Left kidney (tissue), 2 donors: ENCODE results near the gene COMT. TPM values are rescaled to one million over a fixed set of nuclear protein-coding genes. Genes with fewer than 3 reads are reported as not detected.
A peak's percentile ranks its signal among the peaks of the same experiment; 100 is the strongest.

Experiments
- DNase-seq: peaks from one replicate; pipeline ENCODE4 v3.0.0-alpha.2; 2013
- polyA plus RNA-seq: library from polyadenylated mRNA; unstranded; fragments of 120-200 nt; gene quantifications from one replicate; pipeline ENCODE4 v1.2.1, GENCODE V29; 2013; ENCODE audit not compliant: insufficient read length

COMT gene
- polyA plus RNA-seq, 1 donor = 79.1 TPM

DNA sequence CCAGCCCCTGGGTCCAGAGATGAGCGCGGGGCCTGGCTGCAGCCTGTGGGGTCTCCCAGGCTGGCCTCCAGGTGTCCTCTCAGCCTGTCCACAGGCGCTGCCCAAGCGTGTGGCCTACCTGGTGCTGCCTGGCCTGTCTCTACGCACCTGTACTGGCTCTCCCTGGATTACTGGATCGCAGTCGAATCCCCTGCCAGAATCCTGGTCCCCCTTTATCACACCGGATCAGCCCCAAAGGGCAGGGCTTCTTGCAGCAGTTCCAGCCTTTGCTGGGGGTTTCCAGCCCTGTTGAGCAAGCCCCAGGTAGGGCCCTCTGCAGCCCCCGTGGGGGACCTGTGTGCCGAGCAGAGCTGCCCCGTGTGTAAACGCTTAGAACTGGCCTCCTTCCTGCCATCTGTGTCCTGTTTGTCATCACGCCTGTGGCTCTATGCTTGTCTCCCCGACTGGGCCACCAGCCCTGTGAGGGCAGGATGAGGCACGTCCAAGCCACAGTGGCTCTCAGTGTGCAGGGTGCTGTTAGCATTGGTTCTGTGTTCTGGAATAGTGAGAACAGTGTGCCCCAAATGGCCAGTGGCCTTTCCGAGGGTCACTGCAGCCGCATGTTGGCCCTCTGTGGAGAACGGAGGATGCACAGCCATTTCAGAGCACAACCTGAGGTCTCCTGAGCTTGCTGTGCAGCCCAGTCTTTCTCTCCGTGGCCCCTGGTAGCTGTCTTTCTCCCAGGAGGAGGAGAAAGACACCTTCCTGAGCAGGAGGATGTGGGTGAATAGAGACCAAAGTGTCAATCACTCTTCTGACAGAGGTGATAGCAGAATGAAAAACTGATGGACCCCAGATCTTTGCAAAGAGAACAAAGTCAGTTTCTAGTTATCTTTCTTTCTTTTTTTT, 13.9 kb downstream of the COMT start:
- no peak for DNase-seq

DNA sequence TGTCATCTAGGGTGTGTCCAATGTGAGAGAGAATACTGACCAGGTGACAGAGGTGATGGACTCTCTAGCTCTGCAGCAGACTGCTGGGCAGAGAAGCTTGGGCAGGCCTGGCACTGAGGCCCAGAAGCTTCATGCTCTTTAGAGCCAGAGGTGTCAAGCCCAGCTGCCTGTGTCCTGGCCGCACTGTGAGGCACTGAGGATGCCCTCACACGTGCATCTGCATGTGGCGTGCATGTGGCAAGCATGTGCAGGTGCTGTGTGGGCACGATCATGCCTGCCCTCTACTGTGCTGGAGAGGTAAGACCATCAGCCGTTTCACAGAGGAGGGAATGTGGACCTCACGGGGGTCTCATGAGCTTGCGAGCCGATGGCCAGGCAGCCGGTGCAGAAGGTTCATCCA, 15.9 kb downstream of the COMT start:
- DNase-seq = no peak

DNA sequence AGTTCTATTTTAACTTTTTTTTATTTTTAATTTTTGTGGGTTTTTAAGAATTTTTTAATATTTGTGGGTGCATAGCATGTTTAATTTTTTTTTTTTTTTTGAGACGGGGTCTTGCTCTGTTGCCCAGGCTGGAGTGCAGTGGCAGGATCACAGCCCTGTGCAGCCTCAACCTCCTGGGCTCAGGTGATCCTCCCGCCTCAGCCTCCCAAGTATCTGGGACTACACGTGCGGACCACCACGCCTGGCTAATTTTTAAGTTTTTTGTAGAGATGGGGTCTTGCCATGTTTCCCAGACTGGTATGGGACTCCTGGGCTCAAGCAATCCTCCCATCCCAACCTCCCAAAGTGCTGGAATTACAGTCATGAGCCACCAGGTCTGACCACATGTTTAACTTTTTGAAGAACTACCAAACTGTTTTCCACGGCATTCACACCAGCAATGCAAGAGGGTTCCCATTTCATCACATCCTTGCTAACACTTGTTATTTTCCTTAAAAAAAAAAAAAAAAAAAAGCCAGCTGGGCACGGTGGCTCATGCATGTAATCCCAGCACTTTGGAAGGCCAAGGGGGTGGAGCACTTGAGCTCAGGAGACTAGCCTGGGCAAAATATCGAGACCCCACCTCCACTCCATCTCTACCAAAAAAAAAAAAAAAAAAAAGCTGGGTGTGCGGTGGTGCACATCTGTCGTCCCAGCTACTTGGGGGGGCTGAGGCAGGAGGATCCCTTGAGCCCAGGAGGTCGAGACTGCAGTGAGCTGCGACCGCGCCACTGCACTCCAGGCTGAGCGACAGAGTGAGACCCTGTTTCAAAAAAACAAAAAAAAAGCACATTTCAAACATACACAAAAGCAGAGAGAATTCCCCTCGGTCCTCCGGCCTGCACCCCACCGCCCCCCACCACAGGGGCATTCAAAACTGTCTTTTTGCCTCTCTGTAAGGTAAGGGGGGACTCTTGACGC, 16.8 kb downstream of the COMT start:
- DNase-seq = no peak

DNA sequence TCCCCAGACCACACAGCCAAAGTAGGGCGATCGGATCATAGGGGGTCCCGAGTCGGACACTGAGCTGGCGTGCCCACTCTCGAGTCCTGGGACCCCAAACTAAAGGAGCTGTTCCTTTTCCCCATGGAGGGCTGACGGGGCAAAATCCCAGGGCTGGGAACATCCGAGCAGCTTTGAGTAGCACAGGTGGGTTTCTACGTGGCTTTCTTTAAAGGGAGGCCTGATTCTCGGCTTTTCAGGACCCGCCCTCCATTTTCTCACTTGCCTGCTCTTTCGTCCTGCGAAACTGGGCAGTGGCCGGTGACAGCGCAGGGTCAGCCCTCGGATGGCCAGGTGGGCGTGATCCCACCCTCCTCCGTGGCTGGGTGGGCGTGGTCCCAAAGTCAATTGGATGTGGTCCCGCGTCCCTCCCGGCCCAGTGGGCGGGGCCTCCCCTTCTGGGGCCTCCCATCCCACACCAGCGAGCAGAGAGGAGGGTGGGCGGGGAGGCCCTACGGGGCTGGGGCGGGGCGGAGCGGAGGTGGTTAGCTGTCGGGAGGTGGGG, 17.5 kb downstream of the COMT start:
- DNase-seq = peak; percentile 93

DNA sequence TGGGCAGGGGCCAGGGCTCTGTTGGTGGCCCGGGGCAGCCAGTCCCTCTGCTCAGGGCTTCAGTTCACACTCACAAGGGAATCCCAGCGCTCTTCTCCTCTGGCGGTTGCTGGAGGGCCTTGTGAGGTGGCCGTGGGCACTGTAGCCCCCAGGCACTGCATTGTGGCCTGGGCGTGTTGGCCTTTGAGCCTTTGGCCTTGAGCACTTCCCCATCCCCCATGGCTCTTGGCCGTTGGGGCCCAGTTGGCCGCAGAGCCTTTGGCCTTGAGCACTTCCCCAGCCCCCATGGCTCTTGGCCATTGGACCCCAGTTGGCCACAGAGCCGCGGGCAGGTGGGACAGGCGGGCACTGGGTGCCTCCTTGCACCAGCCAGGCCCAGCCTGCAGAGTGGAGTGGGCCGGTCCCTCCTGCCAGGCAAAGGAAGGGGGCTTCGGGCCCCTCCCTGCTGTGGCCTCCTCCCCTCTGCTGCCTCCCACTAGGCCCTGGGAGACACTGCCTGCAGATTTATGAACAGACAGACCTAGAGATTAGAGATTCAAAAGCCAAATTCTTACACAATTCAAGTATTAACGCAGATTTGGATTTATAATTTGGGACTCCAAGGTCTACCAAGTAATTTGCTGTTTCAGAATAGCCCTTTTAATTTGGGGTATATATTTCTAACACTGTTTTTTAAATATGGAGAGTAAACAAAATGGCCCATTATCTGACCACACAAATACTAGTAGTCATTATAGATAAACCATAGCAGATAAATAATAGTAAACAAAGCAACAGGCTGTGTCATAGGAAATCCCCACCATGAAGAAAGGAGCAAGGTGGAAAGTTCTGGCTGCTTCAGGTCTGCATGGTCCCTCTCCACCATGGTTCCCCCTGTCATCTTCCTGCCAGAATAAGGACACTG, 18.3 kb downstream of the COMT start:
- DNase-seq = no peak

DNA sequence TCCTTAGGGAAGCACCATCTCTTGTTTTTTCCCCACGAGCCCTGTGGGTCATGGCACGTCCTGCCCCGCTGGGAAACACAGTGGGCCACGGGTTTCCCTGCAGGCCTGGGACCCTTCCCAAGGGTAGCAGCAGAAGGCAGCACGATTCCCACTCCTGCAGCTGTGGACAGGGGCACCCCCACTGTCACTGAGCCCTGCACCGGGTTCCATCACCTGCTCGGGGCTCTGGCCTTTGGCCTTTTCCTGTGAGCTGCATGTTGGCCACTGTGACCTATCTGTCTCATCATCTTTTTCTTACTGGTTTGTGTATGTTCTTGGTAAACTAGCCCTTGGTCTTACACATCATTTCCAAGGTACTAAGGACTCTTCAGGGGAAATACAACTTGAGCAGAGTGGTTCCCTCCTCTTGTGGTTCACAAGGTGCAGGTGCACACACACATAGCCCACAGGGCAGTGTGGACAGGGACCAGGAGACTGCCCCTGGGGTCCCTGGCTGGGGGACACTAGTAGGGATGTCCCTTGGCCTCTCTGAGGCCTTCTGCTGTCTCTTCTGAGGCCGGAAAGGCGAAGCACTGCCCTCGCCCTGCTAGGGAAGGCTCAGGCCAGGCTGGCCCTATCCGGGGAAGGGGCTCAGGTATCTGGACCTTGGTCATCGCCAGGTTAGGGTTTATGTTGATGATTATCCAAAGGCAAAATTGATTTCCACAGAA, 19.1 kb downstream of the COMT start:
- no peak for DNase-seq

DNA sequence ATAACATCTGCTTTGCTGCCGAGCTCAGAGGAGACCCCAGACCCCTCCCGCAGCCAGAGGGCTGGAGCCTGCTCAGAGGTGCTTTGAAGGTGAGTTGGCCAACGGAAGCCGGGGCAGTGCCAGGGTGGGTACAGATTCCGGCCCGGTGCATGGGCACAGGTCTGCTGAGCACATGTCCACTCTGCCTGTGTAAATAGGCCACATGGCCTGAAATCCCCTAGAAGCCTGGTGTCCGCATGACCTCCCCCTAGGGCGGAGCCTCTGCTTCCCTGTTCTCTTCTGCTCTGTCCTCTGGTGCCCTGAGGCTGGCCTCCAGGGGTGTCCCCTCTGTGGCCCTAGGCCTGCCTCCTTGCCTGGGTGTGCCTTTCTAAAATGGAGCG, 19.6 kb downstream of the COMT start:
- no peak for DNase-seq

DNA sequence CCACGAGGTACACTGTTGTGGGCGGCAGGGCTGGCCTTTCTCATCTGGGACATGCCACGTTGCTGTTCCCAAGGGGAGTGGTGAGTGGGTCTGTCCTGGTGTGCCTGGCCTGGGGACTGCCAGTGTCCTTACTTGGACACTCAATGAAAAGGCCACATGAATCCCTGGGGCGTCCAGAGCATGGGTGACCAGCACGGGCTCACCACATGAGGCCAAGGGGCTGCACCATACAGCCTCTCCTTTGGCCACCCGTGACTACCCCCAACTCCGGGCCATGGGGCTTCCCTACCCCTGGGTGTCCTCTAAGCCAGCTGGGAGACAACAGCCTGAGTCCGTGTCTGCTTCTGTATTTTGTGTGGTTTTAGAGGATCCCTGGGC, 20.3 kb downstream of the COMT start:
- no peak for DNase-seq

DNA sequence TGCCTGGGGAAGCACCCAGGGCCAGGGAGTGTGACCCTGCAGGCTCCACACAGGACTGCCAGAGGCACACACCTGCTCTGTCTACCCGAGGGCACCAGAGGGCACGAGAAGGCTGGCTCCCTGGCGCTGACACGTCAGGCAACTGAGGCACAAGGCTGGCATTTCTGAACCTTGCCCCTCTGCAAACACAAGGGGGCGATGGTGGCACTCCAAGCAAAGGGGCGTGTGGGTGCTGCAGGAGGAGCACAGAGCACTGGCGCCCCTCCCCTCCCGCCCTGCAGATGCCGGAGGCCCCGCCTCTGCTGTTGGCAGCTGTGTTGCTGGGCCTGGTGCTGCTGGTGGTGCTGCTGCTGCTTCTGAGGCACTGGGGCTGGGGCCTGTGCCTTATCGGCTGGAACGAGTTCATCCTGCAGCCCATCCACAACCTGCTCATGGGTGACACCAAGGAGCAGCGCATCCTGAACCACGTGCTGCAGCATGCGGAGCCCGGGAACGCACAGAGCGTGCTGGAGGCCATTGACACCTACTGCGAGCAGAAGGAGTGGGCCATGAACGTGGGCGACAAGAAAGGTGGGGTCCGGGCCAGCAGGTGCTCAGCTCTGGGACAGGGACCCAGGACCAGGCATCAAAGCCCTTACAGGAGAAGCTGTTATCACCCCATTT, 20.8 kb downstream of the COMT start:
- peak; percentile 66 for DNase-seq

DNA sequence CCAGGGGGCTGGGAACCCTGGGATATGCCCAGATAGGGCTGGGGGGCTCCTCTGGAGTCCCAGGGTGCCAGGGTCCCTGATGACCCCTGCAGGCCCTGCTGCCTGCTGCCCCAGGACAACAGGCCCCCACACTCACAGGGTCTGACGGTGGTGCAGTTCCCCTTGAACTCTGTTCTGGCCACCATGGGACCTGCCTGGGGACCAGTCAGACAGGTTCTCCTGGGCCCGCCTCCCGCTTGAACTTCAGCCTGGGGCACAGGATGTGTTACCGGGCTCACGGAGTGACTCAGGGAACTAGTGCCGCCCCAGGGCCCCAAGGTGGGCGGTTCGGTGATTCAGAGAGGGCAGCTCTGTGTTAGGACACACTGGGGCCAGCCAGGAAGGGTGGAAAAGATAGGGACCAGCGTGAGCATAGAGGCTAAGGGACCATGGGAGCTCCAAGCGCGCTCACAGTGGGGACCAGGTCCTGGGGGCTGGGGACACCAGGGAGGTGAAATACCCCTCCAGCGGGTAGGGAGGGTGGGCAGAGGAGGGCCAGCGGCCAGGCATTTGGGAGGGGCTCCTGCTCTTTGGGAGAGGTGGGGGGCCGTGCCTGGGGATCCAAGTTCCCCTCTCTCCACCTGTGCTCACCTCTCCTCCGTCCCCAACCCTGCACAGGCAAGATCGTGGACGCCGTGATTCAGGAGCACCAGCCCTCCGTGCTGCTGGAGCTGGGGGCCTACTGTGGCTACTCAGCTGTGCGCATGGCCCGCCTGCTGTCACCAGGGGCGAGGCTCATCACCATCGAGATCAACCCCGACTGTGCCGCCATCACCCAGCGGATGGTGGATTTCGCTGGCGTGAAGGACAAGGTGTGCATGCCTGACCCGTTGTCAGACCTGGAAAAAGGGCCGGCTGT, 21.6 kb downstream of the COMT start:
- DNase-seq = no peak

DNA sequence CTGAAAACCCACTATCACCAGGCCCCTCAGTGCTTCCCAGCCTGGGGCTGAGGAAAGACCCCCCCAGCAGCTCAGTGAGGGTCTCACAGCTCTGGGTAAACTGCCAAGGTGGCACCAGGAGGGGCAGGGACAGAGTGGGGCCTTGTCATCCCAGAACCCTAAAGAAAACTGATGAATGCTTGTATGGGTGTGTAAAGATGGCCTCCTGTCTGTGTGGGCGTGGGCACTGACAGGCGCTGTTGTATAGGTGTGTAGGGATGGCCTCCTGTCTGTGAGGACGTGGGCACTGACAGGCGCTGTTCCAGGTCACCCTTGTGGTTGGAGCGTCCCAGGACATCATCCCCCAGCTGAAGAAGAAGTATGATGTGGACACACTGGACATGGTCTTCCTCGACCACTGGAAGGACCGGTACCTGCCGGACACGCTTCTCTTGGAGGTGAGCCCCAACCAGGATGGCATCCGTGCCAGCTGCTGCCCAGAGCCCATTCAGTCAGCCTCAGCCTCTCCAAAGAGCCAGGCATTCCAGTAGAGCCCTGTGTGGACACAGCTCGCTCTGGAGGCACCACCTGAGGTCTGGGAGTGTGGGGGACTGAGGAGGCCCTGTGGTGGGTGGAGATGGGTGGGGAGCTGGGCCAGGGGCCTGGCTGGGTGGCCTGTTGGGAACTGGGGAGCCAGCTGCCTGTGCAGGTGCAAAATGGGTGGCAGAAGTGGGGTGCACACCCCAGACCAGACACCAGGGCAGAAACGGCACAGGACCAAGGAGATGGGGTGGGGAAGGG, 22.5 kb downstream of the COMT start:
- DNase-seq = no peak

DNA sequence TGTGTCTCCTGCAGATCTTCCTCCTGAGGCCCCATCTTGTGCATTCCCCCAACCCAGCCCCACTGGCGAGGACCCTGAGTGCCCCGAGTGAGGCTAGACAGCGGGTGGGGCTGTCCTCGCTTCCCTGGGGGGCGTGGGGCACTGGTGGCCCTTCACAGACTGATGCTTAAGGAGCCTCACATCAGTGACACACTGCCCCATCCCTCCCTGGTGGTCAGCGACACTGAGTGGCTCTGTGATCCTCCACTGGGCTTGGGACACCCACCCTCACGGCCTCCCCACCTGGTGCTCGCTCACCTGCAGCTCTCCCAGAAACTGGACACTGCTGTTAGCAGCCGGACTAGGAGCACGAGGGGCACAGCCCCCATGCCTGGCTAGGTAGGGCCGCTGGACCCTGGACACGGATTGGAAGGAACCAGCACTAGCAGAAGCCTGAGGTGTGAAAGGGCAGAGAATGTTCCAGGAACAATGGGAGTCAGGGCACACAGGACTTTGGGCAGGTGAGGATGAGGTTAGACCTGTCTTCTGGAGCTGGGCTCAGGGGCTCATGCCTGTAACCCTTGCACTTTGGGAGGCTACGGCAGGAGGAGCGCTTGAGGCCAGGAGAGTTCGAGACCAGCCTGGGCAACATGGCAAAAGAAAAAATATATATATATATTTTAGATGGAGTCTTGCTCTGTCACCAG, 23.3 kb downstream of the COMT start:
- DNase-seq = no peak

DNA sequence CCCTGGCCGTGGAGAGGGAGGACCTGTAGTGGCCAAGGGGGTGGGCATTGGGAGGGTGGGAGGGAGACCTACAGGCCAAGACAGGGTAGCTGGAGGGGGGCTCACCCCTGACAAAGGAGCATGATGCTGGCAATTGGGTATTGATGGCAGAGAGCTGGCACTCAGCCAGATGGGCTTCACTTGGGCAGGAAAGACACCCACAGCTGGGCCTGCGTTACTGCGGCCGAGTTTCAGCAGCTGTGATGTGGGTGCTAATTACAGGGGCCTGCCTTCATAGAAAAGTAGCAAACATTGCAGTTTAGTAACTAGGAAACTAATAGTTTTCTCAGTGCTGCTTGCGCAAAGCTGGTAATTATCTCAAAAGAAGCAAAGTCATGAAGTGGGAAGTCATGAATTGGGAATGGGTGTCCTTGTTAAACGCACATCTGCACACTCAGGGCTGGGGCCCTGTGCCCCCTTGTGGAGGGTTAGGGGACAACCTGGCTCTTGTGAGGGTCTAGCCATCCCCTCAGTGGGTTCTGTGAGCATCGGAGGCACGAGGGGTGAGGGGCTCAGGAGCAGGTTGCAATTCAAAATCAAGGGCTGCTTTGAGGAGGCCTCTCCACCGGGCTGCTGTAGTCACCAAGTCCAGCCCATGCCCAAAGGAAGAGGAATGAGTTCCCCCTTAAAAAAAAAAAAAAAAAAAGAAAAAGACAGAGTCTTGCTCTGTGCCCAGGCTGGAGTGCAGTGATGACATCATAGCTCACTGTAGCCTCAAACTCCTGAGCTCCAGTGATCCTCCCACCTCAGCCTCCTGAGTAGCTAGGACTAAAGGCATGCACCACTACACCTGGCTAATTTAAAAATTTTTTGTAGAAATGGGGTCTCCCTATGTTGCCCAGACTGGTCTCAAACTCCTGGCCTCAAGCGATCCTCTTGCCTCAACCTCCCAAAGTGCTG, 24.5 kb downstream of the COMT start:
- DNase-seq = no peak

DNA sequence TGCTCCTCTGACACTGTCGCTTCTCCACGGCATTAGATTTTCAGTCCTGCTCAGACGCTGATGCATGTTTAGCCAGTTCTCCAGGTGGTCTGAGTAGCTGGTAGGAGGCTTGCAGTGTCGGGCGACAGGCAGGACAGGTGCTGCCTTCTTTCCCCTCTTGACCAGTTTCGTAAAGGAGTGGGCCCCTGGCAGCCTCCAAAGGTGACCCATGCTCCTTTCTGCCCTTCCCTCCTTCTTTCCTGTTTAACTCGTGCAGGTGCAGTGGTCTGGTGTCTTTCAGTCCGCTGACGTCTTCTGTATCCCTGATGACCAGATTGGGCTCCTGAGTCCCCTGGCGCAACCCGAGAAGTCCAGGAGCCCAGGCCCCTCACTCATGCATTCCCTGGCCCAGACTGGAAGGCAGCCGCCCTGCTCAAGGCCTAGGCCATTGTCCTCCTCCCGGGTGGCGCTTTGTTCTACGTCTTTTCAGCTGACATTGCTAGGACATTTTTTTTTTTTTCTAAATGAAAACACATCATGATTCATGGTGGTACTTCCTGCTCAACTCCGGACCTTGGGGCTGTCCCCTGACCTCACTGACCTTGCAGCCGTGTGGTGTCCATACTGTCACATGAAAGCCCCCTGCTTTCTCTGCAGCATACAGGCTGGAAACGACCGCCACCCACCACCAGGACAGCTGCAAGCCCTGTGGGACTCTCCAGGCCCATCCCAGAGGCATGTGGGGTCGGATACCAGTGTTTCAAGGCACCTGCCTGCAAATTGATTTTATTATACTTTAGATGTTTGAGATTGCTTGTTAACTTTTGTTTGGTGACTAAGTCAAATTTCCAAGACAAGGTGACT, 25.6 kb downstream of the COMT start:
- no peak for DNase-seq

DNA sequence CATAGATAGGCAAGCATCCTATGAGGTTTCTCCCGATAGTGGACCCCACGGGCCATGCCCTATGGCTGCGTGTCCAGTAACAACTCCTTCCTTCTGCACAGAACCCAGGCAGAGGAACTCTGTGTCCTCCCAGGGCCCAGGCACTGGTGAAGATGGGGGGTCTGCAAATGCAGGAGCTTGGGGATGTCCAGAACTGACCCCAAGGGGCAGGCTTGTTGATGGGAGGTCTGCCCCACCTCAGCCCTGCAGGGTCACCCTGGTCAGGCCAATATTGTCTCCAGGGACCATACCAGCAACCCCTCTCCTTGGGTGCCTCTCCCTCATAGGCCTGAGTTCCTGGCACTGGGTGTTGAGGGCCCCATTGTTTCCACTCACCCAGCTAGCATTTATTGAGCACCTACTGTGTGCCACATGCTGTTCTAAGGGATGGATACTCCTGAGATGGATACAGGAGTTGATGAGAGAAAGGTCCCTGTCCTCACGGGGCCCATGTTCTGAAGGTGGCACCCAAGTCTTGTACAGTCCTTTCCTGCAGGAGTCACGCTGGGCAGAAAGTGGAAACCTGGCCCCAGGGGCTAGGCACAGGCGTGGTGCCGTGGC, 26.4 kb downstream of the COMT start:
- DNase-seq = no peak
